Activated CD4-positive, alpha-beta T cell treated with anti-CD3 and anti-CD28 coated beads for 1 hour (primary cell): ENCODE data around the gene TMEM204.
"Not testable (repeated sequence)": the region's sequence is repeated elsewhere in the genome, so short reads cannot be mapped to it uniquely, and the experiment has no call there.

Experiments
- DNase-seq: peaks from one replicate; pipeline ENCODE4 v3.0.0-alpha.2; 2020

Gene TMEM204

GRCh38 chr16:1560866-1561265, 27.4 kb downstream of the TMEM204 start:
- DNase-seq: no peak

- DNase-seq: no peak
Observed at GRCh38 chr16:1561266-1561665, 27.8 kb downstream of the TMEM204 start.

GRCh38 chr16:1561836-1562235, 28.4 kb downstream of the TMEM204 start:
- no peak for DNase-seq

GRCh38 chr16:1563786-1564185, 30.3 kb downstream of the TMEM204 start:
- DNase-seq: no peak

GRCh38 chr16:1564325-1564724, 30.9 kb downstream of the TMEM204 start:
- no peak for DNase-seq

DNA sequence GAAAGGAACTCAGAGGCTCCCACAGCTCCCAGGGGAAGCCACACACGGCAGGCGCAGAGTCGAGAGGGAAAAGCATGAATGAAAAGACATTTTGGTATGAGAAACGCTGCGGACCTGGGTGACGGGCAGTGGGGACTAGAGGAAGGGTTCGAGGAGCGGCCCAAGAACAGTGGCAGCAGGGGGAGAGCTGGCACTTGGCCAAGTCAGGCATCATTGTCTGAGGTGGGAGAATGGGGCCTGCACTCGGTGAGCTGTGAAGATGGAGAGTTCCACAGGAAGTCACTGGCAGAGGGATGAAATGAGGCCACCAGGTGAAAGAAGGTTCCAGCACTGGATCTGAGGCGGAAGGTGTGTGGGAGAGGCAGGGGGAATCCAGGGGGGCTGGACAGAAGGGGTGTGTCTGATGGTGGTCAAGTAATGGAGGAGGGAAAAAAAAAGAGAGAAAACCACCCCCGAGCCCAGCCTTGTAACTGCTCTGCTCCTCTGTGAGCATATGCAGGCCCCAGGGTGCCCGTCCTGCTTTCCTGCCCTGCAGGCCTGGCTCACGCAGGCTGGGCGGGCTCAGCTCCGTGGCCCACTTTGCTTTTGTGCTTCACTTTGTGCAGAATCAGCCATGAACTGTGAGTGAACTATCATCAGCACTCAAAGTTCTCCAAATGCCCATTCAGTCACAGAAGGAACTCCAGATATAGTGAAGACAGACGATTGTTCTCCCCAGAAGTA, 31.8 kb downstream of the TMEM204 start:
- DNase-seq: no peak

DNA sequence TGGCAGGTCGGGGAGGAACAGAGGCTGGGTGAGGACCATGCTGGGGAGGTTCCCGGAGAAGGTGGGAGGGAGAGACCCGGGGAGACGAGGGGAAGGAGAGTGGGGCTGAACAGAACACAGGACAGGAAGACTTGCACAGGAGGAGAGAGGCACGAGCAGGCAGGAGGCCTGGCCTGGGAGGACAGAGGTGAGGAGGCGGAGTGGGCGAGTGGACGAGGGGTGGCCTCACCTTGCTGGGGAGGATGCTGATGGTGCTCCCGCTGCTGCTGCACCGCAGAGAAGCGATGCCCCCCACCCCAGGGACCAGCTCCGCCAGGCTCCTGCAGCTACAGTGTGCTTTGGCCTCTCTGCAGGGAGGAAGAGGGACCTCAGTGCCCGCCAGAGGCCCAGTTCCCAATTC, 34.5 kb downstream of the TMEM204 start:
- DNase-seq: no peak

- no peak for DNase-seq
Observed at GRCh38 chr16:1571012-1571671, 37.7 kb downstream of the TMEM204 start.

GRCh38 chr16:1572673-1573072, 39.2 kb downstream of the TMEM204 start:
- DNase-seq: no peak

- DNase-seq: no peak
Observed at GRCh38 chr16:1573301-1573700, 39.8 kb downstream of the TMEM204 start.

GRCh38 chr16:1575578-1575977, 42.1 kb downstream of the TMEM204 start:
- DNase-seq: no peak

DNA sequence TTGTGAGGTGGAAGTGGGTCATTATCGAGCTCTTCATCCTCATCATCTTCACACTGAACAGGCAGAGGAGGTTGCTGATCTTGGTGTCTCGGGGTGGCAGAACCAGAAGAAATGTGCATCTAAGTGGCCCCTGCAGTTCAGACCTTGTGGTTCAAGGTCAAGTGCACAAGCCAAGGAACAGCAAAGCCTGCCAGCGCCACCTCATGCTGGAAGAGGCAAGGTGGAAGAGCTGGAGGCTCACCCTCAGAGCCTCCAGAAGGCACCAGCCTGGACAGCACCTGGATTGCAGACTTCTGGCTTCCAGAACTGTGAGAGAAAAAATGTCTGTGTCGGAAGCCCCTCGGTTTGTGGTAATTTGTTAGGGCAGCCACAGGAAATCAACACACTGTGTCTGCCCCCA, 45.7 kb downstream of the TMEM204 start:
- DNase-seq: no peak

- DNase-seq: no peak
Observed at GRCh38 chr16:1580256-1580655, 46.8 kb downstream of the TMEM204 start.

- no peak for DNase-seq
Observed at GRCh38 chr16:1580956-1581355, 47.5 kb downstream of the TMEM204 start.

GRCh38 chr16:1581804-1582203, 48.3 kb downstream of the TMEM204 start:
- no peak for DNase-seq

DNA sequence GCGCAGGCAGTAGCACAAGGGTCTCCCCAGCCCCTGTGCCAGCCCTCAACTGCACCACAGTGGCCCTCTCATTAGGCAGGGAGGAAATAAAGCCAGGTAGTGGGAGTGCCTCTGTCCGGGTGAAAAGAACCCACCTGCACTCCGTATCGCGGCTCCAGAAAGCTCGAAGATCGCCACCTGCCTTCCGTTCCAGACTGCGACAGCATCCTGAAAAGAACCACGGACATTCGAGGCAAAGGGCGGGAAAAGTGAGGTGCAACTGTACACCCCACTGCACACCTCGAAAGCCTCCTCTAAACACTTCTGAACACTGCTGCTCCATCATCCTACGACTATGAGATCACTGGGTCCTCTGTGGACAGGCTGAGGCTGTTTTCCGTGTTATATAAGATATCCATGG, 49.7 kb downstream of the TMEM204 start:
- DNase-seq: no peak

- DNase-seq: no peak
Observed at GRCh38 chr16:1584926-1585484, 51.5 kb downstream of the TMEM204 start.

GRCh38 chr16:1590366-1590765, 56.9 kb downstream of the TMEM204 start:
- no peak for DNase-seq

- DNase-seq: no peak
Observed at GRCh38 chr16:1590930-1591705, 57.7 kb downstream of the TMEM204 start.

DNA sequence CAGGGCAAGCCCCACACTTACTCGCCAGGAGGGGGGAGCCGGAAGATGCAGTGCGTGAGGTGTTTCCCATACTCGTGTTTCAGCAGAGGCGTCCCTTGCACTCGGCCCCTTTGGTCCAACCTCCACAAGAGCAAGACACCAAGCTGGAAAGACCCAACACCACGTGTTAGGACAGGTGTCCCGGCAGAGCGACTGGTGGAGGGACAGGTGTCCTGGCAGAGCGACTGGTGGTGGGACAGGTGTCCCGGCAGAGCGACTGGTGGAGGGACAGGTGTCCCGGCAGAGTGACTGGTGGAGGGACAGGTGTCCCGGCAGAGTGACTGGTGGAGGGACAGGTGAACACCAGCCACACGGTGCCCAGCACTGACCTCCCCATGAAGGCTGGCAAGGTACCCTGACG, 59.0 kb downstream of the TMEM204 start:
- DNase-seq: no peak

GRCh38 chr16:1595511-1595910, 62.0 kb downstream of the TMEM204 start:
- DNase-seq: not testable (repeated sequence)

DNA sequence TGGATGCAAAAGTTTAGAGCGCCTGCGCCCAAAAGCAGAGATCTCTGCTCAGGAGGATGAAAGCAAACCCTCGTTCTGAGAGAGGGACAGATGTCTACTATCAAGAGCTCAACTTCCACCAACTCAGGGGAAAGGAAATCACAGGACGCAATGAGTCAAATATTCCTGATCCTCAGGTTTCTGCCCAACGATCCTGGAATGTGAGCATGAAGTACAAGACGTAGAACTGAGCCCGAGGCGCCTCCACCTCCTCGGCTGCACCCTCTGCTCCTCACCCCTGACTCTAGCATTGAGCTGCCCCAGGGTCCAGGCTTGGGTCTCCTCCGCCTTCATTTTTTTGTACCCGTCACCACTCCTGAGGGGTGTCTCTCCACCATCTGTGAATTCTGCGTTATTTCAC, 63.0 kb downstream of the TMEM204 start:
- no peak for DNase-seq

DNA sequence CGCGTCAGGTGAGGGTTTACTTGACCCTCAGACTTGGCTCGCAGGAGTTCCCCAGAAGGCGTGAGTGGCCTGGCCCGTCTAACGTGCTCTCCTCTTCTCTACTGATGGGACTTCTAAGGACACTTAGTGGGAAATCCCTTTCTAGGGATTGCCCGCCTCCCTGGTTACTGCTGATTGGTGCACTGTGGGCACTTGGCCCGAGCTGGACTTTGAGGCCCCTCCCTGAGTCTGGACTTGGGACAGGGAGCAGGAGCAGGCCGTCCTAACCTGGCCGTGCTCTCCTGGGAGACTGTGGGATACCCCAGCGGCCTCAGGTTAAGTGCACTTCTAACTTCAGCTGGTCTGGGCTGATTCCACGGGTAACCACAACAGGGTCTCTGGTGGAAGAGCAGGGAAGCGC, 63.7 kb downstream of the TMEM204 start:
- DNase-seq: no peak

- DNase-seq: no peak
Observed at GRCh38 chr16:1601031-1601430, 67.6 kb downstream of the TMEM204 start.
